ENCODE data around the gene NEDD1. TPM values are rescaled to one million over a fixed set of nuclear protein-coding genes. Genes with fewer than 3 reads are reported as not detected.

Gene NEDD1
- total and polyA plus RNA-seq, 4 donors, result 2.4 to 28.9 (median 3.9) TPM

GRCh38 chr12:96912943-96913342, 5.9 kb downstream of the NEDD1 start (continued):
- TF ChIP-seq ZBTB33 (IDR thresholded peaks at IDR 0.05) (no peak), NR2F2 (IDR thresholded peaks at IDR 0.05) (no peak), FOXA1 (IDR thresholded peaks at IDR 0.05) (no peak), SP1 (IDR thresholded peaks at IDR 0.05) (no peak), HNF4G (IDR thresholded peaks at IDR 0.05) (no peak)

GRCh38 chr12:96919510-96920210, 12.6 kb downstream of the NEDD1 start:
- H3K27ac ChIP-seq (ENCODE audit: low read depth in 1 of 2, low read length in 2 of 2), result no peak overlapping the region
- TF ChIP-seq TAF1 (conservative IDR thresholded peaks at IDR 0.05) (no peak), FOXA2 (IDR thresholded peaks at IDR 0.05) (no peak), NR2F2 (IDR thresholded peaks at IDR 0.05) (no peak), GABPA (IDR thresholded peaks at IDR 0.05 in 1 of 2, conservative IDR thresholded peaks at IDR 0.05 in 1 of 2) (no peak)
- TF ChIP-seq, protein P1, sequence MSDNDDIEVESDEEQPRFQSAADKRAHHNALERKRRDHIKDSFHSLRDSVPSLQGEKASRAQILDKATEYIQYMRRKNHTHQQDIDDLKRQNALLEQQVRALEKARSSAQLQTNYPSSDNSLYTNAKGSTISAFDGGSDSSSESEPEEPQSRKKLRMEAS (IDR thresholded peaks at IDR 0.05), result no peak
- no peak overlapping the region for H3K4me3 ChIP-seq (ENCODE audit: low read depth in 1 of 3, low read length in 3 of 3)
- peaks cover 0 to 3% (median 0%) of the 10 kb centered on the region in 4 donors for H3K36me3 ChIP-seq (ENCODE audit: control insufficient read depth in 4 of 4, insufficient read depth in 3 of 4, low read depth in 1 of 4, low read length in 3 of 4)
- H3K9me3 ChIP-seq (ENCODE audit: control insufficient read depth in 4 of 4, low read length in 3 of 4), result peaks cover 0 to 2% (median 0%) of the 10 kb centered on the region in 4 donors
- DNase-seq (ENCODE audit: low spot score), result no peak
- no peaks in the 10 kb centered on the region for H3K4me1 ChIP-seq (ENCODE audit: control insufficient read depth in 4 of 4, insufficient read depth in 4 of 4, low read length in 3 of 4)
- H3K27me3 ChIP-seq (ENCODE audit: control insufficient read depth in 4 of 4, insufficient read depth in 4 of 4, low read length in 3 of 4), result no peaks in the 10 kb centered on the region
- 97% methylated on average over 2 of the region's 2 CpGs for WGBS
- no peak overlapping the region for H3K9ac ChIP-seq (ENCODE audit: low read depth in 1 of 2, low read length in 2 of 2)

- Histone ChIP-seq H3K36me3 (ENCODE audit: control insufficient read depth in 4 of 4, insufficient read depth in 3 of 4, low read depth in 1 of 4, low read length in 3 of 4) (peaks cover 0 to 14% (median 7%) of the 10 kb centered on the region in 4 donors), H3K9me3 (ENCODE audit: control insufficient read depth in 4 of 4, low read length in 3 of 4) (no peaks in the 10 kb centered on the region)
- WGBS, result 96% methylated on average over 2 of the region's 2 CpGs
Measured at GRCh38 chr12:96948782-96949181, 41.7 kb downstream of the NEDD1 start.

More at GRCh38 chr12:96948782-96949181, 41.7 kb downstream of the NEDD1 start:
- no peak for DNase-seq (ENCODE audit: low spot score)
- no peak for TF ChIP-seq NR2F2 (IDR thresholded peaks at IDR 0.05)
- no peak for TF ChIP-seq FOXA2 (IDR thresholded peaks at IDR 0.05)
- no peak for TF ChIP-seq GABPA (IDR thresholded peaks at IDR 0.05 in 1 of 2, conservative IDR thresholded peaks at IDR 0.05 in 1 of 2)
- TF ChIP-seq, protein P2, sequence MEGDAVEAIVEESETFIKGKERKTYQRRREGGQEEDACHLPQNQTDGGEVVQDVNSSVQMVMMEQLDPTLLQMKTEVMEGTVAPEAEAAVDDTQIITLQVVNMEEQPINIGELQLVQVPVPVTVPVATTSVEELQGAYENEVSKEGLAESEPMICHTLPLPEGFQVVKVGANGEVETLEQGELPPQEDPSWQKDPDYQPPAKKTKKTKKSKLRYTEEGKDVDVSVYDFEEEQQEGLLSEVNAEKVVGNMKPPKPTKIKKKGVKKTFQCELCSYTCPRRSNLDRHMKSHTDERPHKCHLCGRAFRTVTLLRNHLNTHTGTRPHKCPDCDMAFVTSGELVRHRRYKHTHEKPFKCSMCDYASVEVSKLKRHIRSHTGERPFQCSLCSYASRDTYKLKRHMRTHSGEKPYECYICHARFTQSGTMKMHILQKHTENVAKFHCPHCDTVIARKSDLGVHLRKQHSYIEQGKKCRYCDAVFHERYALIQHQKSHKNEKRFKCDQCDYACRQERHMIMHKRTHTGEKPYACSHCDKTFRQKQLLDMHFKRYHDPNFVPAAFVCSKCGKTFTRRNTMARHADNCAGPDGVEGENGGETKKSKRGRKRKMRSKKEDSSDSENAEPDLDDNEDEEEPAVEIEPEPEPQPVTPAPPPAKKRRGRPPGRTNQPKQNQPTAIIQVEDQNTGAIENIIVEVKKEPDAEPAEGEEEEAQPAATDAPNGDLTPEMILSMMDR (IDR thresholded peaks at IDR 0.05; ENCODE audit: low read depth, low read length, missing input control), result no peak
- no peak for TF ChIP-seq EGR1 (IDR thresholded peaks at IDR 0.05; ENCODE audit: low read depth in 2 of 2)
- no peak for TF ChIP-seq ATF3 (IDR thresholded peaks at IDR 0.05)
- TF ChIP-seq RXRA (IDR thresholded peaks at IDR 0.05), result no peak
- TF ChIP-seq FOXA1 (IDR thresholded peaks at IDR 0.05), result no peak
- TF ChIP-seq REST (IDR thresholded peaks at IDR 0.05), result no peak
- TF ChIP-seq SP1 (IDR thresholded peaks at IDR 0.05), result no peak
- no peak for TF ChIP-seq TAF1 (conservative IDR thresholded peaks at IDR 0.05)
- TF ChIP-seq JUND (IDR thresholded peaks at IDR 0.05), result no peak
- TF ChIP-seq ZBTB33 (IDR thresholded peaks at IDR 0.05), result no peak
- no peak for TF ChIP-seq RAD21 (IDR thresholded peaks at IDR 0.05)
- Histone ChIP-seq H3K27ac (ENCODE audit: low read depth in 1 of 2, low read length in 2 of 2) (no peak overlapping the region), H3K4me1 (ENCODE audit: control insufficient read depth in 4 of 4, insufficient read depth in 4 of 4, low read length in 3 of 4) (no peaks in the 10 kb centered on the region), H3K4me3 (ENCODE audit: low read depth in 1 of 3, low read length in 3 of 3) (no peak overlapping the region), H3K9ac (ENCODE audit: low read depth in 1 of 2, low read length in 2 of 2) (no peak overlapping the region), H3K27me3 (ENCODE audit: control insufficient read depth in 4 of 4, insufficient read depth in 4 of 4, low read length in 3 of 4) (no peaks in the 10 kb centered on the region)
